GM23338 (cell line): ENCODE data around the gene STX1B. TPM values are rescaled to one million over a fixed set of nuclear protein-coding genes. Genes with fewer than 3 reads are reported as not detected.

Source experiments
- ATAC-seq: fragments of 200-7000 bp; cut with Tn5 transposase; 3 replicates; pipeline ENCODE4 v1.9.1; 2020
- DNase-seq: peaks from one replicate; pipeline ENCODE4 v3.0.0-alpha.2; 2015; ENCODE audit warnings: low spot score
- H2AFZ ChIP-seq: fragments of 200-600 bp; sonication (generic); 2 replicates; pipeline ENCODE4 v1.8.0; 2016; ENCODE audit warnings: antibody characterized with exemption, mild to moderate bottlenecking, moderate library complexity
- H3F3A ChIP-seq: fragments of 200-600 bp; sonication (generic); replicated peaks from 2 replicates; pipeline ENCODE4 v1.8.0; 2017; ENCODE audit warnings: antibody characterized with exemption, mixed run types, low read depth
- H3K27ac ChIP-seq: fragments of 200-600 bp; sonication (generic); 2 replicates; pipeline ENCODE4 v1.6.1; 2016; ENCODE audit warnings: low read depth
- H3K27me3 ChIP-seq: fragments of 200-600 bp; sonication (generic); 2 replicates; pipeline ENCODE4 v1.8.0; 2016; ENCODE audit warnings: mild to moderate bottlenecking, mixed run types, moderate library complexity; ENCODE audit not compliant: insufficient read depth
- H3K36me3 ChIP-seq: fragments of 200-600 bp; sonication (generic); 2 replicates; pipeline ENCODE4 v1.8.0; 2016; ENCODE audit warnings: mild to moderate bottlenecking; ENCODE audit not compliant: insufficient read depth
- H3K4me1 ChIP-seq: fragments of 200-600 bp; sonication (generic); 2 replicates; pipeline ENCODE4 v1.8.0; 2016; ENCODE audit warnings: mild to moderate bottlenecking, moderate library complexity; ENCODE audit not compliant: insufficient read depth
- H3K4me2 ChIP-seq: fragments of 200-600 bp; sonication (generic); 2 replicates; pipeline ENCODE4 v1.7.1; 2017; ENCODE audit warnings: mixed run types
- H3K4me3 ChIP-seq: fragments of 200-600 bp; sonication (generic); 2 replicates; pipeline ENCODE4 v1.6.1; 2016; ENCODE audit warnings: mixed run types
- H3K79me2 ChIP-seq: fragments of 200-600 bp; sonication (generic); replicated peaks from 2 replicates; pipeline ENCODE4 v1.8.0; 2017; ENCODE audit warnings: mild to moderate bottlenecking; ENCODE audit not compliant: insufficient read depth
- H3K9me2 ChIP-seq: fragments of 200-600 bp; sonication (generic); 2 replicates; pipeline ENCODE4 v1.8.0; 2017; ENCODE audit not compliant: insufficient read depth
- H4K20me1 ChIP-seq: fragments of 200-600 bp; sonication (generic); replicated peaks from 2 replicates; pipeline ENCODE4 v1.8.0; 2017; ENCODE audit warnings: mild to moderate bottlenecking; ENCODE audit not compliant: insufficient read depth
- H3K27ac Mint-ChIP-seq: 2 replicates; pipeline ENCODE4 v1.8.0; 2020; ENCODE audit warnings: inconsistent platforms, mild to moderate bottlenecking, moderate library complexity, mixed read lengths
- H3K27me3 Mint-ChIP-seq: 3 replicates; pipeline ENCODE4 v1.8.0; 2022; ENCODE audit warnings: low read depth, mild to moderate bottlenecking, moderate library complexity, mixed read lengths, inconsistent platforms; ENCODE audit not compliant: insufficient read depth, poor library complexity
- H3K36me3 Mint-ChIP-seq: 3 replicates; pipeline ENCODE4 v1.8.0; 2021; ENCODE audit warnings: low read depth, mild to moderate bottlenecking, inconsistent platforms, moderate library complexity, mixed read lengths
- H3K4me1 Mint-ChIP-seq: 3 replicates; pipeline ENCODE4 v1.8.0; 2020; ENCODE audit warnings: mild to moderate bottlenecking, inconsistent platforms, mixed read lengths
- H3K4me3 Mint-ChIP-seq: 3 replicates; pipeline ENCODE4 v1.8.0; 2021; ENCODE audit warnings: moderate library complexity, mild to moderate bottlenecking, inconsistent platforms, mixed read lengths
- H3K9me3 Mint-ChIP-seq: 3 replicates; pipeline ENCODE4 v1.8.0; 2020; ENCODE audit warnings: moderate library complexity, mild to moderate bottlenecking, inconsistent platforms, mixed read lengths
- CREB1 ChIP-seq: fragments of 250-450 bp; sonication (Bioruptor Pico); IDR thresholded peaks from 2 replicates; pipeline ENCODE4 v1.5.0; 2020; ENCODE audit warnings: low read depth, mild to moderate bottlenecking, moderate library complexity
- CTCF ChIP-seq, 2 experiments: fragments of 200-600 bp in 1 of 2; sonication (generic) in 1 of 2; conservative IDR thresholded peaks; 2 replicates each; pipeline versions ENCODE4 v1.5.1 to v1.6.1; 2016 to 2017; ENCODE audit warnings: antibody characterized with exemption in 2 of 2, low read depth in 2 of 2, mild to moderate bottlenecking in 2 of 2, moderate library complexity in 1 of 2
- EZH2 ChIP-seq: fragments of 200-600 bp; sonication (generic); IDR thresholded peaks from one replicate; pipeline ENCODE4 v1.8.0; 2017; ENCODE audit warnings: antibody characterized with exemption, mild to moderate bottlenecking, low read depth; ENCODE audit not compliant: unreplicated experiment
- JUNB ChIP-seq: IDR thresholded peaks from one replicate; pipeline ENCODE4 v1.6.1; 2016; ENCODE audit warnings: antibody characterized with exemption; ENCODE audit not compliant: unreplicated experiment
- ZNF114 ChIP-seq: fragments of 250-450 bp; sonication (Bioruptor Pico); IDR thresholded peaks from 2 replicates; pipeline ENCODE4 v1.5.0; 2020; ENCODE audit warnings: mild to moderate bottlenecking, moderate library complexity
- ZNF331 ChIP-seq: fragments of 250-450 bp; sonication (Bioruptor Pico); IDR thresholded peaks from 2 replicates; pipeline ENCODE4 v1.5.0; 2020; ENCODE audit warnings: low read depth, mild to moderate bottlenecking, moderate library complexity
- ZNF462 ChIP-seq: fragments of 250-450 bp; sonication (Bioruptor Pico); IDR thresholded peaks from 2 replicates; pipeline ENCODE4 v1.5.0; 2020; ENCODE audit warnings: mild to moderate bottlenecking, moderate library complexity
- polyA plus RNA-seq: library from polyadenylated mRNA; unstranded; fragments of >200 nt; fragmentation: Nextera tagmentation; extraction: Ambion mirVana; gene quantifications from 2 replicates; pipeline ENCODE4 v1.2.1, GENCODE V29; 2016
- total RNA-seq: library from RNA; depleted of rRNA; stranded (reverse); fragments of >200 nt; shearing (Covaris generic); gene quantifications from 2 replicates; pipeline ENCODE4 v1.2.3, GENCODE V29; 2014

The STX1B gene
- total and polyA plus RNA-seq, 2 experiments from 2014 or later = 1.7 to 9.5 TPM

GRCh38 chr16:30983898-30984610 is 26.4 kb downstream of the STX1B start:
- Histone ChIP-seq H3F3A (peaks cover 9% of the 10 kb centered on the region), H3K79me2 (no peaks in the 10 kb centered on the region), H3K4me3 (no peak overlapping the region), H3K27me3 (no peaks in the 10 kb centered on the region), H3K36me3 (peaks cover 4% of the 10 kb centered on the region; the same call in 1 of the 2 replicates), H3K4me1 (no peaks in the 10 kb centered on the region), H3K9me2 (no peaks in the 10 kb centered on the region), H2AFZ (no peak overlapping the region), H4K20me1 (no peaks in the 10 kb centered on the region; the same call in 1 of the 2 replicates), H3K27ac (0 out of 2 replicates have a peak overlapping the region, but pooled peaks have one; percentile 39), H3K4me2 (no peak overlapping the region)
- H3K27me3 Mint-ChIP-seq = peaks cover 9% of the 10 kb centered on the region
- no peak for ATAC-seq
- H3K27ac Mint-ChIP-seq = no peak overlapping the region
- peaks cover 2% of the 10 kb centered on the region; the same call in 1 of the 3 replicates for H3K9me3 Mint-ChIP-seq
- peaks cover 6% of the 10 kb centered on the region; the same call in 2 of the 3 replicates for H3K4me1 Mint-ChIP-seq
- H3K36me3 Mint-ChIP-seq = peaks cover 33% of the 10 kb centered on the region
- DNase-seq = no peak
- H3K4me3 Mint-ChIP-seq = no peak overlapping the region
- no peak for TF ChIP-seq CREB1 (CRISPR knock-in tag)
- TF ChIP-seq CTCF (conservative IDR thresholded peaks at IDR 0.05; ENCODE audit: low read depth in 2 of 2) = no peak

GRCh38 chr16:30983289-30983889 is 27.0 kb downstream of the STX1B start:
- peaks cover 6% of the 10 kb centered on the region; the same call in 2 of the 3 replicates for H3K4me1 Mint-ChIP-seq
- peaks cover 2% of the 10 kb centered on the region; the same call in 1 of the 3 replicates for H3K9me3 Mint-ChIP-seq
- Histone ChIP-seq H3K27ac (0 out of 2 replicates have a peak overlapping the region, but pooled peaks have one; percentile 39), H3K4me1 (no peaks in the 10 kb centered on the region), H3K79me2 (no peaks in the 10 kb centered on the region), H3F3A (peaks cover 9% of the 10 kb centered on the region), H4K20me1 (peaks cover 3% of the 10 kb centered on the region; the same call in 1 of the 2 replicates), H3K4me2 (no peak overlapping the region), H3K4me3 (no peak overlapping the region), H3K9me2 (no peaks in the 10 kb centered on the region), H2AFZ (no peak overlapping the region), H3K36me3 (peaks cover 4% of the 10 kb centered on the region; the same call in 1 of the 2 replicates), H3K27me3 (no peaks in the 10 kb centered on the region)
- ATAC-seq (no peak), DNase-seq (no peak)
- peaks cover 39% of the 10 kb centered on the region for H3K36me3 Mint-ChIP-seq
- no peak overlapping the region for H3K4me3 Mint-ChIP-seq
- H3K27me3 Mint-ChIP-seq = peaks cover 9% of the 10 kb centered on the region
- no peak overlapping the region for H3K27ac Mint-ChIP-seq
- no peak for TF ChIP-seq ZNF462 (CRISPR knock-in tag)
- TF ChIP-seq EZH2 = no peak
- no peak for TF ChIP-seq CTCF (conservative IDR thresholded peaks at IDR 0.05; ENCODE audit: low read depth in 2 of 2)
- no peak for TF ChIP-seq ZNF331
- TF ChIP-seq ZNF114 (CRISPR knock-in tag) = no peak
- TF ChIP-seq JUNB = no peak
